Hepatocyte (in vitro differentiated cells): ENCODE data around the gene NPAS3.

Experiments
- EZH2 ChIP-seq: fragments of 200-600 bp; sonication (generic); IDR thresholded peaks from 2 replicates; pipeline ENCODE4 v1.6.1; 2016; ENCODE audit warnings: antibody characterized with exemption, mild to moderate bottlenecking, borderline replicate concordance
- TF ChIP-seq, protein P1 (sequence below): fragments of 200-600 bp; sonication (generic); IDR thresholded peaks from 2 replicates; pipeline ENCODE4 v1.5.1; 2016; ENCODE audit warnings: antibody characterized with exemption, mild to moderate bottlenecking; ENCODE audit not compliant: poor library complexity

DNA sequence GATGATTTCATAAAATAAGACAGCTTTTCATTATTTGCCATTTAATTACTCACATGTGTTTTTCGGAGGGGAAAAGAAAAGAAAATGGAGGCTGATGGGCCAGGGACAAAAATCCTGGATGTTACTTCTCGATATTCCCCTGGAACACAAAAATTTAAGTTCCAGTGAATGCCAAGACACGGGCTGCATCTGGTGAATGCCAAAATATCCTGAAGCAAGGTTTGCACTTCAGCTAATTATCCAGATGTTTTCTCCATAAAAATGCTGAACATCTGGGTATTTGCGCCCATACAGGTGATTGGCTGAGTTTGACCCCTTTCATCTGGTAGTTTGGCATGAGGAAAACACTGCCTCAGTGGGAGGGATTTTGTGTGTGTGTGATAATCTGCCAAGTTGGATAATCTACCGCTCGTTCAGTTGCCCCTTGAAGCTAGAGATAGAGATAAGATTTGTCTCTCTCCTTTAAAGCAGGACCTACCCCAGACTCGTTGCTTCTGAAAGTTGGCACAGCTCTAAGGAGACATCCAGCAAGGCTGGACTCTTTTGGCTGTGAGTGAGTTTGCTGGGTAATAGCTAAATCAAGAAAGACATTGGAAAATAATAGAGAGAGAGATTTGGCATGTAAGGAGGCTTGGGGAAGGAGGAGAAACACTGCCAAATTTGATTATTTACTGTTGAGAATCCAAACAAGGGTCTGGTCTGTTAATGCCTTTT lies 622.2 kb downstream of the NPAS3 start:
- TF ChIP-seq, protein P1, sequence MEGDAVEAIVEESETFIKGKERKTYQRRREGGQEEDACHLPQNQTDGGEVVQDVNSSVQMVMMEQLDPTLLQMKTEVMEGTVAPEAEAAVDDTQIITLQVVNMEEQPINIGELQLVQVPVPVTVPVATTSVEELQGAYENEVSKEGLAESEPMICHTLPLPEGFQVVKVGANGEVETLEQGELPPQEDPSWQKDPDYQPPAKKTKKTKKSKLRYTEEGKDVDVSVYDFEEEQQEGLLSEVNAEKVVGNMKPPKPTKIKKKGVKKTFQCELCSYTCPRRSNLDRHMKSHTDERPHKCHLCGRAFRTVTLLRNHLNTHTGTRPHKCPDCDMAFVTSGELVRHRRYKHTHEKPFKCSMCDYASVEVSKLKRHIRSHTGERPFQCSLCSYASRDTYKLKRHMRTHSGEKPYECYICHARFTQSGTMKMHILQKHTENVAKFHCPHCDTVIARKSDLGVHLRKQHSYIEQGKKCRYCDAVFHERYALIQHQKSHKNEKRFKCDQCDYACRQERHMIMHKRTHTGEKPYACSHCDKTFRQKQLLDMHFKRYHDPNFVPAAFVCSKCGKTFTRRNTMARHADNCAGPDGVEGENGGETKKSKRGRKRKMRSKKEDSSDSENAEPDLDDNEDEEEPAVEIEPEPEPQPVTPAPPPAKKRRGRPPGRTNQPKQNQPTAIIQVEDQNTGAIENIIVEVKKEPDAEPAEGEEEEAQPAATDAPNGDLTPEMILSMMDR, result no peak
- no peak for TF ChIP-seq EZH2
